HepG2 (cell line): ENCODE measurements around the gene KMT2E. TPM values are rescaled to one million over a fixed set of nuclear protein-coding genes. Genes with fewer than 3 reads are reported as not detected.

Source experiments
- ATAC-seq: fragments of 200-7000 bp; cut with Tn5 transposase; 3 replicates; pipeline ENCODE4 v1.9.1; 2020; ENCODE audit warnings: mild to moderate bottlenecking, moderate library complexity
- BruUV-seq: library from RNA; stranded (reverse); fragments of 400-500 nt; replicated peaks from 2 replicates; lab custom pipeline; 2021; lab: Mats Ljungman, UMichigan
- CTCF ChIA-PET: fragments of 300-600 bp; formaldehyde crosslinking; extraction: SDS; loops from one replicate; lab custom pipeline; 2021; ENCODE audit warnings: low total read pairs, inconsistent platforms, low intra/inter-chr PET ratio; lab: Yijun Ruan, JAX
- POLR2A ChIA-PET: fragments of 350-600 bp; sonication (Branson Sonifier 250); formaldehyde crosslinking; loops from one replicate; lab custom pipeline; 2020; ENCODE audit warnings: antibody characterized with exemption, inconsistent platforms; lab: Yijun Ruan, JAX
- DNase-seq: peaks from one replicate; pipeline ENCODE4 v3.0.0-alpha.2; 2015; ENCODE audit warnings: low spot score
- FAIRE-seq: peaks from 3 replicates; lab custom pipeline; 2011; peaks lifted over from hg19 to GRCh38; lab: Jason Lieb, UNC
- H2AFZ ChIP-seq: one replicate; pipeline ENCODE4 v1.6.1; 2011; ENCODE audit warnings: low read length, inconsistent platforms
- H3K27ac ChIP-seq: fragments of 300-600 bp; 3 replicates; pipeline ENCODE4 v1.8.0; 2011; ENCODE audit warnings: mixed run types, mild to moderate bottlenecking, mixed read lengths, low read length, inconsistent platforms; ENCODE audit not compliant: insufficient read depth; ENCODE audit errors: extremely low read length
- H3K27me3 ChIP-seq, 2 experiments: fragments of 200-600 bp in 1 of 2; 2 replicates in 1 of 2; 3 replicates in 1 of 2; pipeline versions ENCODE4 v1.6.0 to v1.8.0; 2011; ENCODE audit warnings: low read length in 2 of 2, mild to moderate bottlenecking in 2 of 2, moderate library complexity in 2 of 2, inconsistent platforms in 1 of 2; ENCODE audit not compliant: insufficient read depth in 2 of 2, control insufficient read depth in 1 of 2
- H3K36me3 ChIP-seq, 2 experiments: fragments of 200-600 bp in 1 of 2; replicated peaks in 1 of 2; 2 replicates in 1 of 2; 3 replicates in 1 of 2; pipeline versions ENCODE4 v1.5.1 to v1.8.0; 2011; ENCODE audit warnings: low read length in 2 of 2, inconsistent platforms in 1 of 2; ENCODE audit not compliant: insufficient read depth in 2 of 2, control insufficient read depth in 1 of 2
- H3K4me1 ChIP-seq: 2 replicates; pipeline ENCODE4 v1.5.1; 2012; ENCODE audit warnings: low read length, inconsistent platforms; ENCODE audit not compliant: insufficient read depth
- H3K4me2 ChIP-seq: 2 replicates; pipeline ENCODE4 v1.6.0; 2011; ENCODE audit warnings: low read depth, low read length, inconsistent platforms
- H3K4me3 ChIP-seq, 3 experiments: fragments of 200-600 bp in 1 of 3; sonication (generic), shearing (Covaris generic) in 1 of 3; replicated peaks in 1 of 3; 2 replicates each; pipeline ENCODE4 v1.5.1; 2011 to 2016; ENCODE audit warnings: low read length in 3 of 3, inconsistent platforms in 2 of 3, low read depth in 2 of 3, mild to moderate bottlenecking in 2 of 3, control low read depth in 1 of 3, mixed read lengths in 1 of 3; ENCODE audit not compliant: insufficient read depth in 1 of 3
- H3K79me2 ChIP-seq: one replicate; pipeline ENCODE4 v1.6.1; 2011; ENCODE audit warnings: low read length, inconsistent platforms; ENCODE audit not compliant: insufficient read depth
- H3K9ac ChIP-seq: 2 replicates; pipeline ENCODE4 v1.6.0; 2011; ENCODE audit warnings: mild to moderate bottlenecking, low read depth, low read length, inconsistent platforms; ENCODE audit not compliant: insufficient read depth
- H3K9me3 ChIP-seq: 2 replicates; pipeline ENCODE4 v1.5.1; 2012; ENCODE audit warnings: mild to moderate bottlenecking, low read length
- H4K20me1 ChIP-seq: 2 replicates; pipeline ENCODE4 v1.6.0; 2011; ENCODE audit warnings: inconsistent platforms, mild to moderate bottlenecking, low read length, moderate library complexity; ENCODE audit not compliant: insufficient read depth
- CEBPB ChIP-seq: IDR thresholded peaks from 2 replicates; pipeline ENCODE4 v1.6.1; 2011; ENCODE audit warnings: low read depth, low read length, improper control_type of control experiment, borderline replicate concordance
- KAT2B ChIP-seq: fragments of 150-350 bp; IDR thresholded peaks from 2 replicates; pipeline ENCODE4 v1.6.1; 2014; ENCODE audit warnings: low read depth, low read length, borderline replicate concordance
- KLF15 ChIP-seq: sonication (generic); formaldehyde crosslinking; IDR thresholded peaks from 2 replicates; pipeline ENCODE4 v1.8.1; 2023; ENCODE audit warnings: borderline replicate concordance, mild to moderate bottlenecking, inconsistent platforms, missing genetic modification reagents, mixed read lengths
- MED1 ChIP-seq: sonication (generic); formaldehyde crosslinking; IDR thresholded peaks from 2 replicates; pipeline ENCODE4 v1.4.0; 2020; ENCODE audit warnings: missing genetic modification reagents
- MIER3 ChIP-seq: IDR thresholded peaks from 2 replicates; pipeline ENCODE4 v1.6.1; 2016; ENCODE audit warnings: missing compliant biosample characterization, borderline replicate concordance
- MTA3 ChIP-seq: sonication (generic); formaldehyde crosslinking; IDR thresholded peaks from 2 replicates; pipeline ENCODE4 v1.4.0; 2020; ENCODE audit warnings: missing genetic modification reagents
- SAFB2 ChIP-seq: sonication (generic); formaldehyde crosslinking; IDR thresholded peaks from 2 replicates; pipeline ENCODE4 v1.5.1; 2020; ENCODE audit warnings: missing genetic modification reagents, low read depth, mild to moderate bottlenecking, borderline replicate concordance
- SRSF4 ChIP-seq: fragments of 200-400 bp; formaldehyde crosslinking; IDR thresholded peaks from one replicate; pipeline ENCODE4 v1.6.1; 2018; ENCODE audit warnings: mild to moderate bottlenecking, low read depth, low read length, moderate library complexity; ENCODE audit not compliant: poor library complexity, severe bottlenecking
- YY1 ChIP-seq: IDR thresholded peaks from 2 replicates; pipeline ENCODE4 v1.6.1; 2011; ENCODE audit warnings: low read length, low read depth, moderate library complexity, mild to moderate bottlenecking; ENCODE audit not compliant: insufficient read depth, insufficient replicate concordance
- ZNF317 ChIP-seq: sonication (generic); formaldehyde crosslinking; IDR thresholded peaks from 2 replicates; pipeline ENCODE4 v1.5.0; 2020; ENCODE audit warnings: mild to moderate bottlenecking, missing genetic modification reagents
- ZNF788 ChIP-seq: sonication (generic); formaldehyde crosslinking; IDR thresholded peaks from 2 replicates; pipeline ENCODE4 v1.5.0; 2020; ENCODE audit warnings: mild to moderate bottlenecking, missing genetic modification reagents, borderline replicate concordance
- WGBS: methylation state at CpG from one replicate; pipeline ENCODE4 v1.1.6; 2017; ENCODE audit warnings: low lambda C conversion rate; 5-methylcytosine and 5-hydroxymethylcytosine counted together
- in situ Hi-C: cut with HindIII; loops from 2 replicates; pipeline ENCODE4 v1.10.0; 2017; ENCODE audit warnings: low pct_unique_long_range_greater_than_20kb; ENCODE audit not compliant: extremely low pct_ligation_motif_present
- intact Hi-C: fragments of 100-400 bp; cut with micrococcal nuclease; formaldehyde crosslinking; loops from one replicate; pipeline ENCODE4 v1.10.0; 2022; ENCODE audit not compliant: unreplicated experiment
- polyA plus RNA-seq, 8 experiments: library from polyadenylated mRNA; depleted of rRNA in 3 of 8; stranded (reverse) in 7 of 8; unstranded in 1 of 8; fragments of >200 nt; fragmentation: Illumina TruSeq in 4 of 8; extraction: Trizol in 4 of 8; gene quantifications; 2 replicates each; pipeline versions ENCODE4 v1.2.1 to v1.2.3, GENCODE V29; 2011 to 2016; ENCODE audit warnings: low read depth in 4 of 8, missing spikeins in 1 of 8, mixed read lengths in 1 of 8; ENCODE audit not compliant: insufficient read depth in 1 of 8
- total RNA-seq, 5 experiments: library from RNA; depleted of rRNA; stranded (reverse); fragments of >200 nt; fragmentation: Illumina TruSeq; extraction: Trizol; gene quantifications; 2 replicates each; pipeline ENCODE4 v1.2.3, GENCODE V29; 2016; ENCODE audit warnings: low read depth in 1 of 5
- TF ChIP-seq, protein P1 (sequence below): sonication (generic); formaldehyde crosslinking; IDR thresholded peaks from 2 replicates; pipeline ENCODE4 v1.8.1; 2023; ENCODE audit warnings: mild to moderate bottlenecking, missing genetic modification reagents
- TF ChIP-seq, protein P2 (sequence below): sonication (generic); formaldehyde crosslinking; IDR thresholded peaks from 2 replicates; pipeline ENCODE4 v1.8.1; 2023; ENCODE audit warnings: missing genetic modification reagents, inconsistent platforms, borderline replicate concordance
- TF ChIP-seq, protein P3 (sequence below): sonication (generic); formaldehyde crosslinking; IDR thresholded peaks from 2 replicates; pipeline ENCODE4 v1.5.0; 2020; ENCODE audit warnings: missing genetic modification reagents
- TF ChIP-seq, protein P4 (sequence below): sonication (generic); formaldehyde crosslinking; IDR thresholded peaks from 2 replicates; pipeline ENCODE4 v1.4.0; 2020; ENCODE audit warnings: missing genetic modification reagents
- TF ChIP-seq, protein P5 (sequence below): sonication (generic); formaldehyde crosslinking; IDR thresholded peaks from 2 replicates; pipeline ENCODE4 v1.5.1; 2020; ENCODE audit warnings: mild to moderate bottlenecking, missing genetic modification reagents, moderate library complexity

KMT2E gene
- total and polyA plus RNA-seq, 2 of the 13 experiments (the other 11 are each of a cell fraction or from before 2014, with no cell fraction given), result 6.3 to 24.4 TPM

DNA sequence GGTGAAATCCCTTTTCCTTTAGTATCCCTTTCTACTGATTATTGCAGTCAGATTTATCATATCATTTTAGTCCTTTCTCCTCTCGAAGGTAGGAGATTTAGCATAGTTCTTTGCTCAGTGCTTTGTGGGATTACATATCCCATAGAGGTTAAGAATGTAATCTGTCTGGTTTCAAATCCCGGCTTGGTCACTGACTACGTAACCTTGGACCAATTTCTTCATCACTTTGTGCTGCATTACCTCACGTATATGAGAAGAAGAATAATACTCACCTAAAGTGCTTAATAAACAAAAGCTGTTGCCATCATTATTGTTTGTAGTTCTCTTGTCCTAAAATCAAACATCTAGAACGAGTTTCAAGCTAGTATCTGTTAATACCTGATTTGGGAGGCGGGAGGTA lies 74.0 kb downstream of the KMT2E start:
- DNase-seq (no peak), ATAC-seq (no peak), FAIRE-seq (no peak)
- POLR2A ChIA-PET, result no interaction called here
- Histone ChIP-seq H3K9me3 (no peaks in the 10 kb centered on the region), H3K9ac (no peak overlapping the region), H3K4me1 (no peaks in the 10 kb centered on the region), H2AFZ (no peak overlapping the region), H3K4me3 (no peak overlapping the region), H3K27me3 (no peaks in the 10 kb centered on the region), H4K20me1 (no peaks in the 10 kb centered on the region), H3K27ac (no peak overlapping the region), H3K4me2 (no peak overlapping the region), H3K36me3 (peaks cover 4 to 66% of the 10 kb centered on the region in 2 experiments), H3K79me2 (no peaks in the 10 kb centered on the region)
- BruUV-seq, result no TSS peak
- 96% methylated on average over 6 of the region's 6 CpGs for WGBS
- in situ Hi-C loops, result no loop called here
- intact Hi-C loops, result no loop called here
- CTCF ChIA-PET, result no interaction called here
- TF ChIP-seq, protein P1, sequence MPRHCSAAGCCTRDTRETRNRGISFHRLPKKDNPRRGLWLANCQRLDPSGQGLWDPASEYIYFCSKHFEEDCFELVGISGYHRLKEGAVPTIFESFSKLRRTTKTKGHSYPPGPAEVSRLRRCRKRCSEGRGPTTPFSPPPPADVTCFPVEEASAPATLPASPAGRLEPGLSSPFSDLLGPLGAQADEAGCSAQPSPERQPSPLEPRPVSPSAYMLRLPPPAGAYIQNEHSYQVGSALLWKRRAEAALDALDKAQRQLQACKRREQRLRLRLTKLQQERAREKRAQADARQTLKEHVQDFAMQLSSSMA, result no peak
- no peak for TF ChIP-seq SRSF4
- TF ChIP-seq ZNF317 (CRISPR knock-in tag), result no peak
- TF ChIP-seq, protein P2, sequence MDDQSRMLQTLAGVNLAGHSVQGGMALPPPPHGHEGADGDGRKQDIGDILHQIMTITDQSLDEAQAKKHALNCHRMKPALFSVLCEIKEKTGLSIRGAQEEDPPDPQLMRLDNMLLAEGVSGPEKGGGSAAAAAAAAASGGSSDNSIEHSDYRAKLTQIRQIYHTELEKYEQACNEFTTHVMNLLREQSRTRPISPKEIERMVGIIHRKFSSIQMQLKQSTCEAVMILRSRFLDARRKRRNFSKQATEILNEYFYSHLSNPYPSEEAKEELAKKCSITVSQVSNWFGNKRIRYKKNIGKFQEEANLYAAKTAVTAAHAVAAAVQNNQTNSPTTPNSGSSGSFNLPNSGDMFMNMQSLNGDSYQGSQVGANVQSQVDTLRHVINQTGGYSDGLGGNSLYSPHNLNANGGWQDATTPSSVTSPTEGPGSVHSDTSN (CRISPR knock-in tag), result no peak
- TF ChIP-seq, protein P3, sequence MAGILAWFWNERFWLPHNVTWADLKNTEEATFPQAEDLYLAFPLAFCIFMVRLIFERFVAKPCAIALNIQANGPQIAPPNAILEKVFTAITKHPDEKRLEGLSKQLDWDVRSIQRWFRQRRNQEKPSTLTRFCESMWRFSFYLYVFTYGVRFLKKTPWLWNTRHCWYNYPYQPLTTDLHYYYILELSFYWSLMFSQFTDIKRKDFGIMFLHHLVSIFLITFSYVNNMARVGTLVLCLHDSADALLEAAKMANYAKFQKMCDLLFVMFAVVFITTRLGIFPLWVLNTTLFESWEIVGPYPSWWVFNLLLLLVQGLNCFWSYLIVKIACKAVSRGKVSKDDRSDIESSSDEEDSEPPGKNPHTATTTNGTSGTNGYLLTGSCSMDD, result no peak
- TF ChIP-seq YY1, result no peak
- TF ChIP-seq, protein P4, sequence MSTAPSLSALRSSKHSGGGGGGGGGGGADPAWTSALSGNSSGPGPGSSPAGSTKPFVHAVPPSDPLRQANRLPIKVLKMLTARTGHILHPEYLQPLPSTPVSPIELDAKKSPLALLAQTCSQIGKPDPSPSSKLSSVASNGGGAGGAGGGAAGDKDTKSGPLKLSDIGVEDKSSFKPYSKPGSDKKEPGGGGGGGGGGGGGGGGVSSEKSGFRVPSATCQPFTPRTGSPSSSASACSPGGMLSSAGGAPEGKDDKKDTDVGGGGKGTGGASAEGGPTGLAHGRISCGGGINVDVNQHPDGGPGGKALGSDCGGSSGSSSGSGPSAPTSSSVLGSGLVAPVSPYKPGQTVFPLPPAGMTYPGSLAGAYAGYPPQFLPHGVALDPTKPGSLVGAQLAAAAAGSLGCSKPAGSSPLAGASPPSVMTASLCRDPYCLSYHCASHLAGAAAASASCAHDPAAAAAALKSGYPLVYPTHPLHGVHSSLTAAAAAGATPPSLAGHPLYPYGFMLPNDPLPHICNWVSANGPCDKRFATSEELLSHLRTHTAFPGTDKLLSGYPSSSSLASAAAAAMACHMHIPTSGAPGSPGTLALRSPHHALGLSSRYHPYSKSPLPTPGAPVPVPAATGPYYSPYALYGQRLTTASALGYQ, result no peak
- no peak for TF ChIP-seq KLF15 (CRISPR knock-in tag)
- TF ChIP-seq MED1 (CRISPR knock-in tag), result no peak
- TF ChIP-seq CEBPB, result no peak
- no peak for TF ChIP-seq KAT2B
- TF ChIP-seq MTA3 (CRISPR knock-in tag), result no peak
- TF ChIP-seq SAFB2, result no peak
- TF ChIP-seq, protein P5, sequence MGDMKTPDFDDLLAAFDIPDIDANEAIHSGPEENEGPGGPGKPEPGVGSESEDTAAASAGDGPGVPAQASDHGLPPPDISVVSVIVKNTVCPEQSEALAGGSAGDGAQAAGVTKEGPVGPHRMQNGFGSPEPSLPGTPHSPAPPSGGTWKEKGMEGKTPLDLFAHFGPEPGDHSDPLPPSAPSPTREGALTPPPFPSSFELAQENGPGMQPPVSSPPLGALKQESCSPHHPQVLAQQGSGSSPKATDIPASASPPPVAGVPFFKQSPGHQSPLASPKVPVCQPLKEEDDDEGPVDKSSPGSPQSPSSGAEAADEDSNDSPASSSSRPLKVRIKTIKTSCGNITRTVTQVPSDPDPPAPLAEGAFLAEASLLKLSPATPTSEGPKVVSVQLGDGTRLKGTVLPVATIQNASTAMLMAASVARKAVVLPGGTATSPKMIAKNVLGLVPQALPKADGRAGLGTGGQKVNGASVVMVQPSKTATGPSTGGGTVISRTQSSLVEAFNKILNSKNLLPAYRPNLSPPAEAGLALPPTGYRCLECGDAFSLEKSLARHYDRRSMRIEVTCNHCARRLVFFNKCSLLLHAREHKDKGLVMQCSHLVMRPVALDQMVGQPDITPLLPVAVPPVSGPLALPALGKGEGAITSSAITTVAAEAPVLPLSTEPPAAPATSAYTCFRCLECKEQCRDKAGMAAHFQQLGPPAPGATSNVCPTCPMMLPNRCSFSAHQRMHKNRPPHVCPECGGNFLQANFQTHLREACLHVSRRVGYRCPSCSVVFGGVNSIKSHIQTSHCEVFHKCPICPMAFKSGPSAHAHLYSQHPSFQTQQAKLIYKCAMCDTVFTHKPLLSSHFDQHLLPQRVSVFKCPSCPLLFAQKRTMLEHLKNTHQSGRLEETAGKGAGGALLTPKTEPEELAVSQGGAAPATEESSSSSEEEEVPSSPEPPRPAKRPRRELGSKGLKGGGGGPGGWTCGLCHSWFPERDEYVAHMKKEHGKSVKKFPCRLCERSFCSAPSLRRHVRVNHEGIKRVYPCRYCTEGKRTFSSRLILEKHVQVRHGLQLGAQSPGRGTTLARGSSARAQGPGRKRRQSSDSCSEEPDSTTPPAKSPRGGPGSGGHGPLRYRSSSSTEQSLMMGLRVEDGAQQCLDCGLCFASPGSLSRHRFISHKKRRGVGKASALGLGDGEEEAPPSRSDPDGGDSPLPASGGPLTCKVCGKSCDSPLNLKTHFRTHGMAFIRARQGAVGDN, result no peak
- no peak for TF ChIP-seq ZNF788 (CRISPR knock-in tag)
- TF ChIP-seq MIER3 (CRISPR knock-in tag), result no peak
